RCC 7860 (cell line): ENCODE results near the gene CDKN2AIPNL.
"Not testable (repeated sequence)": the region's sequence is repeated elsewhere in the genome, so short reads cannot be mapped to it uniquely, and the experiment has no call there.

Experiments
- DNase-seq: peaks from one replicate; pipeline ENCODE4 v3.0.0-alpha.2; 2015; ENCODE audit warnings: low spot score
- FAIRE-seq: peaks from 2 replicates; lab custom pipeline; 2012; peaks lifted over from hg19 to GRCh38; lab: Jason Lieb, UNC

CDKN2AIPNL gene

DNA sequence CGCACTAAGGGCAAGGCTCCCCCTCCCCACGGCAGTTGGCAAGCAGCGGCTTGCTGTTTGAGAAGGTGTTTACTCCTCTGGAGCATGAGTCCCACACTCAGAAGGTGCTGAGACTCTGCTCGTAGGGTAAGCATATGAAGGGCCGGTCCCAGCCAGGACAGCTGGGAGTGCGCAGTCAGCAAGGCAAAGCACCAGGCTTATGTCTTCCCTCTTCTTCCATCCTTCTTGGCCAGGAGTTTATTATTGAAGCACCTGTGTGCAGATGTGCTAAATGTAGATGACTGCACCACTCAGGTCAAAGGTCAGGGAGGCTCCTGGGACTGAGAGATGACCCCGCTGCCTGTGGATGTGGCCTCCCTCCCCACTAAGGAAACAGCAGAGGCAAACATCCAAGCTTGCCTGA is 27.0 kb upstream of the CDKN2AIPNL start:
- no peak for FAIRE-seq
- no peak for DNase-seq

DNA sequence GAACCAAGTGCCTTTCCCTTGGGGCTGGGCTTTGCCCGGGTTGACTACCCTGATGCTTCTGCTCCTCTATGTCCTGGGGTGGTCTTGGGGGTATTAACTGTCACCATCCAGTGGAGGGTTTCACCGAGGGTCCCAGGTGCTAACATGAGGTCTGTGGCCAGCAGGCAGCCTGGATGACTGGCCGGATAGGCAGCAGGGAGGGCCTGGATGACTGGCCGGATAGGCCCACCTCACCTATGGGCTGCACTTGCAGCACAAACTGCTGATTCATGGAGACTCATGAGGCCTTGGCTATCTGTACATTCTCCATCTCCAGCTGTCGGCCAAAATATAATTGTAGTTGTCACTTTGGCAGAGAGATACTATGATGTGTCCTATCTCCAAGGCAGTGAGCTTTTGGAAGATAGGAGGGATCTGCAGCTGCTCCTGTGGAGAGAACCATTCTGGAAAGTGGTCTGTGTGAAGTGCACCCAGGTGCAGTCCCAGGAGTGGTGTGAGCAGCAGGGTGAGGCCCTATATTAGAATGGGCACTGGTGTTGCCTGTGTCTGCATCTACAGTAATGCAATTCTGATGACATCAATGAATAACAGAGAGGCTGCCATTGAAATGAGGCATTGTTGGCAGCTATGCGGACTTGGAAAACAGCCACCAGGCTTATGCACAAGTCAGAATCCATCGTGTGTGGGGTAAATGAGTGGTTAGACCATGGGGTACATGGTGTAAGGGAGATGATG is 26.3 kb upstream of the CDKN2AIPNL start:
- DNase-seq: peak; percentile 29
- FAIRE-seq: no peak

DNA sequence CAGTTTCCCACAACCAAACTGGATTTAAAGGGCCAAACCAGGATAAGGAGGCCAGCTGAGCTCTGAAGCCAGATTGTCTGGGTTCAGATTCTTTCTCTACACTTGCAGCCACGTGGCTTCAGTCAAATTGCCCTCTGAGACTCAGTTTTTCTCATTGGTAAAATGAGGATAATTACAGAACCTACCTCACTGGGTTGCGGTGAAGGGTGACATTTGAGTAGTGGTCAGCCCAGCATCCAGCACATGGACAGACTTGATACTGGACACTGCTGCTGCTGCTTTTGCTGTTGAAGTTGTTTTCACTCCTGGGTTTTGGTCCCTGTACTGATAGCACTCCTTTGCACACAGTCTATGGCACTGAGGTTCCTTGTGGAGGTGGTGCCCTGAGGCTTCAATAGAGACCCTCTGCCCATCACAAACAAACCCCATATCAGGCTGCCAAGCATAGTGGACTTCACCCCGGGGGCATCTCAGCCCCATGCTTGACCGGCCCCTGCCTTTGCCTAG is 25.7 kb upstream of the CDKN2AIPNL start:
- no peak for FAIRE-seq
- DNase-seq: peak; percentile 49

DNA sequence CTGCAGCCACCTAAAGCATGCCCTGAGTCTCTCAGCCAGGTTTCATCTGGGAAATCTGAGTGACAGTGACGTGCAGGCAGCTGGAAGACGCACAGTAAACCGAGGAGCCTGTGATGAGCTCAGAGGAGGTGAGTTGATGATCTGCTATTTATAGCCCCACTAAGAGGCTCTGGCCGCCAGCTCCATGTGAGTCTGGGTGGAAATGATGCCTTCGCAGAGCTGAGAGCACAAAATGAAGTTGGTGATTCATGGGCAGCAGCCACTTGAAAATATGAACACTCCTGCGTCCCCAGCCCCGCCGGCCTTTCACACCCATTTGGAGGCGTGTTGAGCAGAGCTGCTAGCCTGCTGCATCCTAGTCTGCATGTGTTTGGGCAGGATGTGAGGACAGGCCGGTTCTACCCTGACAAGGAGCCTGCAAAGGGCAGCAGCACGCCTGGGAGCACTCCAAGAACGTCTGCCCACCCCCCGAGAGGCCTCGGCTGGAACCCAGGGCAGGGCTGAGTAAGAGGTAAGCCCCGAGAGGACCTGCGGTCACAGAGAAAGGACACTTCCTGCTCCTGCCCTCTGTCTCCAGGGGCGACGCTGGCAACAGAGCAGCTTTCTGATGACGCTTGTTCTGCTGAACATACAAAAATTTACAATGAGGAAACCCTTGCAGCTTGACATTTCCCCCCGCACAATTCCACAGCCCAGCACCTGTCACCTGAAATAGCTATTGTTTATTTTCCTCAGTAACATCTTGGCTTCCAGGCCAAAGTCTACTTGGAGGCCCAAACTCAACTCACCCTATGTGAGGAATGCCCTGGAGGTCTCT is 25.1 kb upstream of the CDKN2AIPNL start:
- peak; percentile 97 for DNase-seq
- FAIRE-seq: peak; percentile 83

DNA sequence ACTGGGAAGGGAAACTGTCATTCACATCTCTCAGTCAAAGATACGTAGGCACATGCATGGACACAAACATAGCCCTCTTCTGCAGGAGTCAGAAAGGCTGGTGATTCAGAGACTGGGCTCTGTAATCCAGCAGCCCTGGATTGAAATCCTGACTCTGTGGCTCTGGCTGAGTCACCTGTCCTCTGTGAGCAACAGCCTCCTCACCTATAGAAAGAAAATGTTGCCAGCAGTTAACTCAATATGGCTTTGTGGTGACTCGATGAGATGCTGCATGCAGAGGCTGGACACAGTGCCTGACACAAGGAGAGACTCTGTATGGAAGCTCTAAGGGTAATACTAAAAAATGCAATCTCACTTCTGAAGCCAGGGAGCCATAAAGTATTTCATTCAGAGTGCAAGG is 23.9 kb upstream of the CDKN2AIPNL start:
- FAIRE-seq: peak; percentile 82
- DNase-seq: peak; percentile 92

DNA sequence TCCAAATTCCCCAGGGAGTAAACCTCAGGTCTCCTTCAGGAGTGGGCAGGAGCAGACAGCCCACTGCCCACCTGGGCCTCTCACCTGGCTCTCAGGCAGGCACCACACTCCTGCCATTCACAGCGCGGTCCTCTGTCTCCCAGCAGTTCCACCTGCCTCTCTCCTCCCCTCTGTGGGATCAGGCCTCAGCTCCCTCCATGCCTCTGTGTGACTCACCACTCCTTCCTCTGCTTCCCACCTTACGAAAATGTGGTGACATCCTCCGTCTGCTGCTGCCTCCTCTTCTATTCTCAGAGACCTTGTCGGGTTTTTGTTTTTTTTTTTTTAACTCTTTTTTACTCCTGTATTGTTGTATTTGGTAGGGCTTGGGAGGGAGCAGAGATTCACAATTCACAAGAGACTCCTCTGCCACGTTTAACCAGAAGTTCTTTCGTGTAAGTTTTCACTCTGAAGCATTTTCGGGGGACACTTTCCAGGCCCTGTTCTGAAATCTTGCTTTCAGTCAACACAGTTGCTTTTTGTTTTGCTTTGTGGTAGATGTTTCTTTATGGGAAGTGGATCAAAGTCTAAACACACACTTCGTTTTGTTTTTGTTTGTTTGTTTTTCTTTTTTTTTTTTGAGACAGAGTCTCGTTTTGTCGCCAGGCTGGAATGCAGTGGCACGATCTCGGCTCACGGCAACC is 21.1 kb upstream of the CDKN2AIPNL start:
- no peak for FAIRE-seq

DNA sequence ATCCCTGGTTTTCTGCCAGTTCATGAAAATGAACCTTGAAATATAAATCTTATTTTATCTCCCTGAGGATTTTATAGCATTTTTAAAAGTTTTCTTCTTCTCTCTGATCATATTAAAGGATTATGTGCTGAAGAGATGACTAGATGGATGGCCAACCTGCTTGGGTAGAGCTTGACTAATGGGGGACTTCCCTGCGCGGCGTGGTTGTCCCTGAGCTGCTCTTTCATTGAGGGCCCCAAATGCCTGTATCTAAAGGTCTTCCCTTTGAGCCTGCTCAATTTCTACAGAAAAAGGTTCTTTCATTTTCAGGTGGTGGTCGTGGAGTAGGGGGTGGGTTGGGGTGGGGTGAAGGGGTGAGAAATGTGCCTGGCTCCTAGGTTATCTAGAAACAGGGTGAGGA is 20.5 kb upstream of the CDKN2AIPNL start:
- DNase-seq (no peak), FAIRE-seq (no peak)

More for the DNA sequence above, 21.1 kb upstream of the CDKN2AIPNL start:
- DNase-seq: peak; percentile 15

DNA sequence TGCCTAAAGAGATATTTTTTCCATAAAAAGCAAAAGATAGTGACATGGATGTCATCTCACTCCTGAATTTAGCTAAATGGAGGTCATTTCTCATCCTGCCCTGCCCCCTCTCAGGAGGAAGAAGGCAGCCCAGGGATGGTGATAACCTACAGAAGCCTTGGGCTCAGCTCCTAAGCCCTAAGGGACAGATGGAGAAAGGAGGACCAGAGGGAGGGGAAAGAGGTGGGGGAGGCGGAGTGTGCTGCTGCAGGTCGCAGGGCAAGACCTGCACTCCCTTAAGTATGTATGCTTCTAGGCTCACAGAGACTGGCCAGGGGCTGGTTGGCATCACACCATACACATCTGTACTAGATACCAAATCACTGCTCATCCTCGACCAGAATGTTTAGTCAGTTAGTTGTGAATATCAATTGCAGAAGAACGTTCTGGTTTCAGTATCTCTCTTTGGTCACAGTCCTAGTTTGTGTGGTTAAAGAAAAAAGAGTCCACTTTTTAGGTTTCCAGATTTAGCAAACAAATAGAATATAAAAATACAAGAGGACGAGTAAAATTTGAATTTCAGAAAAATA is 18.4 kb upstream of the CDKN2AIPNL start:
- DNase-seq: no peak
- FAIRE-seq: no peak

DNA sequence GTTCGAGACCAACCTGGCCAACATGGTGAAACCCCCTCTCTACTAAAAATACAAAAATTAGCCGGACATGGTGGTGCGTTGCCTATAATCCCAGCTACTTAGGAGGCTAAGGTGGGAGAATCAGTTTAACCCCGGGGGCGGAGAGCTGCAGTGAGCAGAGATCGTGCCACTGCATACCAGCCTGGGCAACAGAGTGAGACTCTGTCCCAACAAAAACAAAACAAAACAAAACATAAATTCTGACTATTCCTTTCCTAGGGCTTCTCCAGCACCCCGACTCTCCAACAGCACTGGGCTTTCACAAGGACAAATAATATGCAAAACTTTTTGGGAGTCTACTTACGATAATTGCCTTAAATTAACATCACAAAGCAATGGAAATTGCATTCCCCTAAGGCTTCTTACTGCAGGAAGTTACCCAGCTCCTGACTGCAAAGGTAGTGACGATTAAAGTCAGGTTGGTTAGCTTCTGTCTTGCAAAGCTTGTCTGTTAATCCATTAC is 15.9 kb upstream of the CDKN2AIPNL start:
- DNase-seq: no peak
- FAIRE-seq: no peak

DNA sequence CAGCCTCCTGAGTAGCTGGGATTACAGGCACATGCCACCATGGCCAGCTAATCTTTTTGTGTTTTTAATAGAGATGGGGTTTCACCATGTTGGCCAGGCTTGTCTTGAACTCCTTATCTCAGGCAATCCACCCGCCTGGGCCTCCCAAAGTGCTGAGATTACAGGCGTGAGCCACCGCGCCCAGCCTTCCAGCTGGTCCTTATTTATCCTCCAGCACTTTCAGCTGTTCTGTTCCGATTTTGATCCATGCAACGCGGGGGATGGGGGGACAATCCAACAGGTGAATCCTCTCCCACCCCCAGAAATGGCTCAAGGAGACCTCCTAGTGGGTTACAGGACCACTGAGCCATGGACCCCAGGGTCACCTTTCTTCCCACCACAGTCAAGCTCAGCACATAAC is 14.7 kb upstream of the CDKN2AIPNL start:
- DNase-seq (no peak), FAIRE-seq (no peak)

DNA sequence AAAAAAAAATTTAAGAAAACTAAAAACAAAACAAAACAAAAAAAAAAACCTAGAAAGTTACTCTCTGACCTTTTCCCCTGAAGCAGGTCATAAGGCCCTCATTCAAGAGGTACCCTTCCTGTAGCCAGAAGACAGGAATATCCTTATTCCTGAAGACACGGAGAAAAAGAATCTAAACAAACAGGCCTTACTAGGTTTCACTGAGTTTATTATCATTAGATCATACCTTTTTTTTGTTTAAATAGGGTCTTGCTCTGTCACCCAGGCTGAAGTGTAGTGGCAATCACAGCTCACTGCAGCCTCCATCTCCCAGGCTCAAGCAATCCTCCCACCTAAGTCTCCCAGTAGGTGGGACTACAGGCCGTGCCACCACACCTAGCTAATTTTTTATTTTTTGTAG is 11.7 kb upstream of the CDKN2AIPNL start:
- FAIRE-seq: no peak
- no peak for DNase-seq

DNA sequence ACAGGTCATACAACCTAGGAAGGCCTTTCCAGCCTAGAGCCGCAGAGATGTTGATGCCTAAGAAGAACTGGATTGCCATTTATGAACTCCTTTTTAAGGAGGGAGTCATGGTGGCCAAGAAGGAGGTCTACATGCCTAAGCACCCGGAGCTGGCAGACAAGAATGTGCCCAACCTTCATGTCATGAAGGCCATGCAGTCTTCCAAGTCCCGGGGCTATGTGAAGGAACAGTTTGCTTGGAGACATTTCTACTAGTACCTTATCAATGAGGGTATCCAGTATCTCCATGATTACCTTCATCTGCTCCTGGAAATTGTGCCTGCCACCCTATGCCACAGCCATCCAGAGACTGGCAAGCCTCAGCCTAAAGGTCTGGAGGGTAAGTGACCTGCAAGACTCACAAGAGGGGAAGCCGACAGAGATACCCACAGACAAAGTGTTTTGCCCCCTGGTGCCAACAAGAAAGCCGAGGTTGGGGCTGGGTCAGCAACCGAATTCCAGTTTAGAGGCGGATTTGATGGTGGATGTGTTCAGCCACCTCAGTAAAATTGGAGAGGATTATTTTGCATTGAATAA is 11.2 kb upstream of the CDKN2AIPNL start:
- FAIRE-seq (no peak), DNase-seq (no peak)

DNA sequence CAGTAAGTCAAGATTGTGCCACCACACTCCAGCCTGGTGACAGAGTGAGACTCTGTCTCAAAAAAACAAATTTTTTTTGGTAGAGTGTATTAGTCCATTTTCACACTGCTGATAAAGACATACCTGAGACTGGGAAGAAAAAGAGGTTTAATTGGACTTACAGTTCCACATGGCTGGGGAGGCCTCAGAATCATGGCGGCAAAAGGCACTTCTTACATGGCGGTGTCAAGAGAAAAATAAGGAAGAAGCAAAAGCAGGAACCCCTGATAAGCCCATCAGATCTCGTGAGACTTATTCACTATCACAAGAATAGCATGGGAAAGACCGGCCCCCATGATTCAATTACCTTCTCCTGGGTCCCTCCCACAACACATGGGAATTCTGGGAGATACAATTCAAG is 9.4 kb upstream of the CDKN2AIPNL start:
- not testable (repeated sequence) for FAIRE-seq, DNase-seq

DNA sequence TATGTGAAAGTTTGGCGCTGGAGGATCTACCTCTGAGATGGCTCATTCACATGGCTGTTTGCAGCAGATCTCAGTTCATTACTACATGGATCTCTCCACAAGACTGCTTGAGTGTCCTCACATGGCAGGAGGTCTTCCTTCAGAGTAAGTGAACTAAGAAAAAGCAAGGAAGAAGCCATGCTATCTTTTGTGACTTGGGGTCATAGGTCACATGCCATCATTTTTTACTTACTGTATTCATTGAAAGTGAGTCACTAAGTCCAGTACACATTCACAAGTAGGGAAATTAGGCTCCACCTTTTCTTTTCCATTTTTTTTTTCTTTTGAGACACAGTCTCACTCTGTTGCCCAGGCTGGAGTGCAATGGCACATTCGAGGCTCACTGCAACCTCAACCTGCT is 8.7 kb upstream of the CDKN2AIPNL start:
- peak; percentile 36 for FAIRE-seq

DNA sequence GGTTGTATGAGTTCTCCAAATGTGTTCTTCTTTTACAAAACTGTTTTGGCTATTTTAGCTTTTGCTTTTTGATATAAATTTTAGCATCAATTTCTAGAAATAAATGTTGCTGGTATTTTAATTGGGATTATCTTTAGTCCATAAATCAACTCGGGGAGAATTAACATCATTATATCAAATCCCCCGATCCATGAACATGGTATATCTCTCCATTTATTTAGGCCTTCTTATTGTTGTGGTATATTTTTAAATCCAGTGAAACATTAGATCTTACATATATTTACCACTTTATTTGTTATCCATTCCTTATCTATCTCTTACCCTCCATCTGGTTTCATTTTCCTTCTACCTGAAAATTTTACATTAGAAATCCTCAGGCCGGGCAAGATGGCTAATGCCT is 7.3 kb upstream of the CDKN2AIPNL start:
- FAIRE-seq (no peak), DNase-seq (no peak)

More for the DNA sequence above, 8.7 kb upstream of the CDKN2AIPNL start:
- DNase-seq: peak; percentile 59

DNA sequence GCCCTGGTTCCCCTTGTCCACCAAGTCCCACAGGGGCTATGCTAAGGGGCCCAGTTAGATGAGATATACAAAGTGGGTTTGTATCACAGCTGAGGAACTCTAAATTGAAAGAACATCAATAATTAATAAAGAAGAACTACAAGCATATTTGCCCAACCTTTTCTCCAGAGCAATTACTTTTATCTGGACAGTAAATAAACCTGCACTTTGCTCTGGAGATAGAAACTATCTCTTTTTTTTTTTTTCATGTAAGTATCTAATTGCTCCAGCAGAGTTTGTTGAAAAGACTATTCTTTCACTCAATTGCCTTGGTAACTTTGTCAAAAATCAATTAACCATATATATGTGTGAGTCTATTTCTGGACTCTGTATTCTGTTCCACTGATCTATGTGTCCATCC is 6.0 kb upstream of the CDKN2AIPNL start:
- no peak for DNase-seq
- no peak for FAIRE-seq

DNA sequence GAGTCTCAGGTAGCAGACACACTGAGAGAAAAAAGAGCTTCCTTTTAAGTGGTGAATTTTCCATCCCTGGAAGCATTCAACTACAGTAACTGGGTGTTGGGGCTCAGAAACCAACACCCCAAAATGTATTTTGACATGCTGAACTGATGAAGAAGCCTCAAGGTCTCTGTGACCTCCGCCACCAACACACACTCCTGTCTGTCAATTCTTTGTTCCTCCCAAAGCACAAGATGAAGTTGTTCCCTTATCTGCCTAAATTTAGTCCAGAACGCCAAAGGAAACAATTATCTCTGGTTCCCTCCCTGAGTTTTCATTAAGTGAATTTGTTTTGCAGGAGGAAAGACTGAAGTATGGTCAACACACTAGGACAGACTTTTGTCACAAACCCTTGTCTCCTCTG is 1.4 kb upstream of the CDKN2AIPNL start:
- DNase-seq (no peak), FAIRE-seq (no peak)

DNA sequence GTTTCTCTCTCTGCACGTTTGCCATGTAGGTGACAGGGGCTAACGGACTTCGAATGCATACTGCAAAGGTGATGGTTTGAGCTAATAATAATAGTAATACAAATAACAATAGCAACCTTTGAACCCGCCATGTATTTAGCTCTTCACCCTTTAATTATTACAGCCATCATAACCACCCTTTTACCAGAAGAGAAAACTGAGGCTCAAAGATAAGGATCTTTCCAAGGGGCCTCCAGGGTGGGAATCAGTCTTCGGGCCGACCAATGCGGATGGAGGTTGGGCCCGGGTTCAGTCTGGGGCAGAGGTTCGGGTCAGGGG is 494 bp downstream of the CDKN2AIPNL start:
- DNase-seq (no peak), FAIRE-seq (no peak)

DNA sequence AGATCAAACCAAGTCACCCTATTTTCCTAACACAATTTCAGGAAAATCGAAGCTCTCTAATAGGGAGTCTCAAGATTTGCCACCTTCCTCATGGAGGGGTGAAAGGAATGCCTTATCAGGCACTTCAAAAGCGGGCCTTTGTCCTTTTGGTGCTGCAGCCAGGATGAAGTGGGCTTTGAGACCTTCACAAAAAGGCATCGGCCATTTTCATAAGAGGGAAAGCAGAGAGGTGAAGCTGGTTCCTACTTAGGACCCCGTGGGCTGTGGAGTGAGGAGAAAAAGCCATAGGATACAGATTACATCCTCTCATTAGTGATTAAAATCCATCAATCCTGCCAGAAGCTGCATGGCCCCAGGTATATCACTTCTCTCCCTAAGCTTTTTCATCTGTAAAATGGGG is 859 bp downstream of the CDKN2AIPNL start:
- no peak for FAIRE-seq

DNA sequence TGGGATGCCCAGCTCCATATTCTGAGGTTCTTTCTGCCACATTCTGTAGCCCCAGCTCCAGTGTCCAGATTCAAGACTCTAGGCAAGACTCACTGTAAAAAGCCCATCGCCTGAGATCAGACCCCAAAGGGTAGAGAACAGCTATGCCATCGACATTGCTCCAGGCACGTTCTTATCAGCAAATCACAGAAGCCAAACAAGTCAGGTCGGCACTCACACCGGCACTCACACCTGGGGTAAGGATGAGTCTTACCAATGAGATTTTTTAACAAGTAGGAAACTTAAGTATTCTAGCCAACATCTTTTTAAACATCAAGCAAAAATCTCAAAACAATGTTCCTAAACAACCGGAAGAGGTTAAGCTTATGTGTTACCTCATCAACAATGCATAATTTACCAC is 2.4 kb downstream of the CDKN2AIPNL start:
- FAIRE-seq: no peak
- DNase-seq: no peak

More for the DNA sequence above, 859 bp downstream of the CDKN2AIPNL start:
- no peak for DNase-seq

DNA sequence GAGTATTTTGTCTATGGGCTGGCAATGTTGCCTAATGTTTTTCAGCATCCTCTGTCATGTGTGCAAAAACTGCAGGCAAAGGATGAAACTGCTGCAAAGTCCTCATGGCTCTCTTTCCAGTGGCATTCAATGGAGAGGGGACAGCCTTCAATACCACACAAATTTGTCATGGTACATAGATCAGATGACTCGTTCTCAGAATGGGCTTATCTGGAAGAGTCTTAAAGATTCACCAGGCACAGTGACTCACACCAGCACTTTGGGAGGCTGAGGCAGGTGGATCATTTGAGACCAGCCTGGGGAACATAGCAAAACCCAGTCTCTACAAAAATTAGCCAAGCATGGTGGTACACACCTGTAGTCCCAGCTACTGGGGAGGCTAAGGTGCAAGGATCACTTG is 5.3 kb downstream of the CDKN2AIPNL start:
- no peak for FAIRE-seq
- DNase-seq: peak; percentile 26
